Amniotic epithelial cell (primary cell): ENCODE measurements around the gene EVPL.

ENCODE experiments used
- DNase-seq: peaks from one replicate; pipeline ENCODE4 v3.0.0-alpha.2; 2010; ENCODE audit warnings: low read depth

The EVPL gene

DNA sequence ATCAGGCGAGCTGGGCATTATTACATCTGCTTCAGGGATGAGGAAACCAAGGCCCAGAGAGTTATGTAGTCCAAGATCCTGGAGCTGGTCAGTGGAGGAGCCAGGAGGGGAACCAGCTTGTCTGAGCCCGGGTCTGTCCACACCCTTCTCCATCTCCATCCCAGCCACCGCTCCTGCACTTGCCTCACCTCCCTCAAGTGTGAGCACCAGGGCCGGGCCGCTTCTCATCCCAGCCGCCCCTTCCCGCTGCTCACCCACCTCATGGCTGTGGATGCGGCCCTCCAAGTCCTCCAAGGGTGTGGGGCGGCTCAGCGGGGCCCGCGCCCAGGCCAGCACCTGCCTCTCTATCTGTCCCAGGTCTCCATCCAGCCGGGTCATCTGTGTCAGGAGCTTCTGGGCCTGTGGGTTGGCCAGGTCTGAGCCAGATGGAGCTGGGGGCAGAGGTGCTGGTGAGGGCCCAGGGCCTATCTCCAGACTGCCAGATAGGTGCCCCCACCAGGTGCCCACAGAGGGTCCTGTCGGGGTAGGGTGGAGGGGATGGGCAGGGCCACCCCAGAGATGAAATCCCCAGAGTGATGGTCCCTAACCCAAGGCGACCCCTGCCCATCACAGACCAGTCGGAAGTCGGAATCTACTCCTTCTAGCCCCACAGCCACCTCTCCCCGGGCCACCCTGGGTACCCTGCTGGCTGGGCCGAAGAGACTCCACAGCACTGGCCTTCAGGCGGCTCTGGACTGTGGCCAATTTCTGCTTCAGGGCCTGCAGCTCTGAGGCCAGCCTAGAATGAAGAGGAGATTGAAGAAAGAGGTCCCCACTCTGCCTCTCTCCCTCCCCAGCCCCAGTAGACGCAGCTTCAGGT lies 9.4 kb downstream of the EVPL start:
- no peak for DNase-seq

DNA sequence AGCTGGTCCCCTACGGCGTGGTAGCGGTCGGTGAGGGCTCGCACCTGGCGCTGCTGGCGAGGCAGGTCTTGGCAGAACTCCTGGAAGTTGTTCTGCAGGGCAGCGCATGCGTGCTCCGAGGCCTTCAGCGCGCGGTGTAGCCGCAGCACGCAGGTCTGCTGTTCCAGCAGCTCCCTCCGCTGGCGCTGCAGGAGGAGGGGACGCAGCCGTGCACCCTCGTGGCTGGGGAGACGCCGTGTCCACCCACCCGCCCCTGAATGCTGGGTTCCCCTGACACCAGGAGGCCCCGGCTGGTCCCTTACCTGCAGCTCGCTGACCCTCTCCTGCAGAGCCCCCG lies 12.2 kb downstream of the EVPL start:
- no peak for DNase-seq

DNA sequence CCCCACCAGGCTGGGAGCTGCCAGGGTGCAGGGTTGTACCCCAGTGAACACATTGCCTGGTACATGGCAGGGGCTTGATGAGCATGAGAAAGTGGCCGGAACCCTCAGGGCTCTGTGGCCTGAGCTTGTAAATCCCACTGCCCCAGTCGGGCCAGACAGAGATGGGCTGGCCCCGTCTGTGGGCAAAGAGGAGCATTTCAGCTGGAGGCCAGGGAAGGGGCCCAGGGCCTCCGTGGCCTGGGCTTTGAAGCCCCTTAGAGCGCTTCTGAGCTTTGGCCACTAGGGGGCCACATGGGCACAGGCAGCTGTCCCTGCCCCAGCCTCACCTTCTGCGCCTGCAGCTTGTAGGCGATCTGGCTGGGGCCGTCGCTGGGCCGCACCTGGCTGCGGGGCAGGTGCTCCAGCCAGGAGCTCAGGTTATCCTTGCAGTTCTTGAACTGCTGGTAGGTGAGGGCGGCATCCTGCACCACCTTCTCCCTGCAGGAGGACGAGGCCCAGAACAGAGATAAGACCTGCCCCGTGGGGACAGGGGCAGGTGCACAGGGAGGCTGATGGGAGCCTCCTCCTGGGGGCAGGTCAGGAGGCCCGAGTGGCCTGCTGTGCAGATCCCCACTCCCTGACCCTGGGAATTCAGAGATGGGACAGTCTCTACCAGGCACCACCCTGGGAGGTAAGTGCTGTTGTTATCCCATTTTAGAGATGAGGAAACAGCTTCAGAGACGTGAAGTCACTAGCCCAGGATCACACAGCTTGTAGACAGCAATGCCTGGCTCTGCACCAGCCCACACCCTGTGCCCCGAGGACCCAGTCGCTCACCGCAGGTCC lies 12.8 kb downstream of the EVPL start:
- peak; percentile 50 for DNase-seq

DNA sequence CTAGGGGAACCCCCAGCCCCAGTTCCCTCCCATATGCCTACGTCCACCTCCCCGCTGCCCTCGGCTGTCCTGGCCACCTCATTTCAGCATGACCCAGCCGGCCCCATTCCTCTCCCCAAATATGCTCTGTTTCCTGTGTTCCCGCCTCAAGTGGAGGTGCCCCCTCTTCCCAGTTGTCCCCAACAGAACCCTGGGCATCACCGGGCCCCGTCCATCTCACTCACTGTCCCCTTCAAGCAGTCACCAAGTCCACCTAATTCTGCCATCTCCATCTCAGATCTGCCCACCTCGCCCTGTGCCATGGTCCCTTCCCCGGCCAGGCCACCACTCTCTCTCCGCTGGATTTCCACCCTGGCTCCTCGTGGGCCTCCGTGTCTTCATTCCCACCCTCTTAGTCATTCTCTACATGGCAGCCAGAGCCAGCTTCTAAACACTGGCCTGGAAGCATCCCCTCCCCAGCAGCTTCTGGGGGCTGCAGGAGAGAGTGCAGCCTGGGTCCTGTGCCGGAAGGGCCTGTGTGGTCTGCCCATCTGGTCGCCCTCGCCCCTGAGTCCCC lies 13.7 kb downstream of the EVPL start:
- no peak for DNase-seq

DNA sequence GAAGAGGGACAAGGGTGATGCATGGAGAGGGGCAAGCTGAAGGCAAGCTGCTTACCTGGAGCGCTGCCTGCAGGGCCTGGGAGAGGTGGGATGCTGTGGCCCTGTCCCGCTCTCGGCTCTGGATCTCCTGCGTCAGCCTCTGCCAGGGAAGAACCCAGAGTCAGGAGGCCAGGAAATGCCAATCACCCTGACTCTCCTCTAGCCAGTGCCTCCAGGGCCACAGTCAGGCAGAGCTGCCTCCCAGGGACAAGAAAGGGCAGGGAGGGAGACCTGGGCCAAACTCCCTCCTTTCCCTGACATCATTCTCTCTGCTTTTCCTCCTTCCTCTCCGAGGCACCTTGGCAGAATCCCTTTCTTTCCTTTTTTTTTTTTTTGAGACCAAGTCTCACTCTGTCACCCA lies 15.2 kb downstream of the EVPL start:
- DNase-seq: no peak

DNA sequence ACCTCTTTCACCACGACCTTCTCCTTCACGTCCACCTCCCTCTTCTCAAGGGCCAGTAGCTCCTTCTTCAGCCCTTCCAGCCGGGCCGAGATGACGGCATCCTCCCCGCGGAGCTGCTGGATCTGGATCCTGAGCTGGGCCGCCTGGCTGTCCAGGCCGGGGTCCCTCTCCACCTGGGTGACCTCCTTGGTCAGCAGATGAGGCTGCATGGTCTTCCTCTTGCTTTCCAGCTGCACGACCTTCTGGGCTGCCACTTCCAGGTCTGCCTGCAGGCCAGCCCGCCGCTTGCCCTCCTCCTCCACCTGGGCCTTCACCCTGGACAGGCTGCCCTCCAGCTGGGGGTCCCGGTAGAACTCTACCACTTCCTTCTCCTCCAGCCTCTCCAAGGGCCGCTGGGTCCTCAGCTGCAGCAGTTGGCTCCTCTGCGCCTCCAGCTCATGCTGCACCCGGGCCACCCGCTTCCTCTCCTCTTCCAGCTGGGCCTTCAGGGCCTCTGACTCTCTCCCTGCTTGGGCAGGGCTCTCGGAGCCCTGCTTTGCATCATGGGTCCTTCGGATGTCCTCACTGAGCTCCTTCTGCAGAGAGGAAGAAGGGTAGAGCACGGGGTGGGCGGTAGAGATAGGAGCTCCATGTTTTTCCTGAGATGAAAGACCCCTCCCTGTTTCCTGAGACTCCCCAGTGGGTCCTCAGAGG lies 17.0 kb downstream of the EVPL start:
- no peak for DNase-seq

DNA sequence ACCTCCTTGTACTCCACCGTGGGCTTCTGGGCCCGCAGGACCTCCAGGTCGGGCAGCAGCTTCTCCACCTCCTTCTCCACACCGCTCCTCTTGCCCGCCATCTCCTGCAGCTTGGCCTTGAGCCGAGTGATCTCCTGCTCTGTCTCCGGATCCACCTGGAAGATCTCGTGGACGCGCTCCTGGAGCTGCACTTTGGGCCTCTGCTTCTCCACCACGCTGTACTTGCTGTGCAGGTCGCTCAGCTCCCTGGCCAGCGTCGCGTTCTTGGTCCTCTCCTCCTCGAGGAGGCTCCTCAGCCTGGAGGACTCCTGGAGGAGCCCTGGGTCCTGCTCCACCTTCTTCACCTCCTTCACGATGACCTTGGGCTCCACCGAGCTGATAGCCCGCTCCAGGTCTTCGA lies 17.7 kb downstream of the EVPL start:
- no peak for DNase-seq

DNA sequence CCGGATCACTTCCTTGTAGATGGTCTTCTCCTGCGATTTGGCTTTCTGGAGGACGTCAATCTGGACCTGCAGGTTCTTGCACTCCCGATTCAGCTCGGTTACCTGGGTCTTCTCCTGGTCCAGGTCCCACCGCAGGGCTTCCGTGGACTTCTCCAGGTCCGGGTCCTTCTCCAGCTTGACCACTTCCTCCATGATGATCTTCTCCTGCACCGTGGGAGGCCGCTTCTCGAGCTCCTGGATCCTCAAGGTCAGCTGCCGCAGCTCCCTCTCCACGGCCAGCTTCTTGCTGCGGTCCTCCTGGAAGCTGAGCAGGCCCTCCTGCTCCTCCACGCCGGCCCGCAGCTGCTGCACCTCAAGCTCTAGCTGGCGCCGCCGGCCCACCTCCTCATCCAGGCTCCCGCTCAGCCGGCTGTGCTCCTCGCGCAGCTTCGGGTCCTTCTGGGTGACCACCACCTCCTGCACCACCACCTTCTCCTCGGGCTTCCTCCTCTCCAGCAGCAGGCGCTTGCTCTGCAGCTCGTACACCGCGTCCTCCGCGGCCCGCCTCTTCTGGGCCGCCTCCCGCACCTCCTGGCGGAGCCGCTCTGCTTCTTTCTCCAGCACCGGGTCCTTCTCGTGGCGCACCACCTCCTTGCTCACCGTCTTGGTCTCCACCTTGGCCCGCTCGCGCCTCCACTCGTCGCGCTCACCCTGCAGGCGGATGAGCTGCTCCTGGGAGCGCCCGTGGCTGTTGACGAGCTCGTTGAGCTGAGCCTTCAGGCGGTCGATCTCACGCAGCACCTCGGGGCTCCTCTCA lies 18.3 kb downstream of the EVPL start:
- DNase-seq: no peak

DNA sequence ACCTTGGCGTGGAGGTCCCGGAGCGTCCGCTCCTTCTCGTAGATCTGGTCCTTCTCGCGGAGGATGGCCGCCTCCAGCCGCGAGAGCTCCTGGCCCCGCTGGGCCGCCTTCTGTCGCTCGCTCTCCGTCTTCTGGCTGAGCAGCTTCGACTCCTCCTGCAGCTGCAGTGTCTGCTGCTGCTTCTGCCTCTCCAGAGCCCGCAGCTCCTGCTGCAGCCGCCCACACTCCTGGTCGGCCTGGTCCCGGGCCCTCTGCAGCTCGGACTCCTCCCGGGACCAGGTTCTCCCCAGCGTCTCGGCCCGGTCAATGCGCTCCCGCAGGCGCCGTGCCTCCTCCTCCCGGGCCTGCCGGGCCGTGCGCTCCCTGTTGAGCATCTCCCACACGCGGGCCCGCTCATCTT lies 18.9 kb downstream of the EVPL start:
- DNase-seq: no peak

DNA sequence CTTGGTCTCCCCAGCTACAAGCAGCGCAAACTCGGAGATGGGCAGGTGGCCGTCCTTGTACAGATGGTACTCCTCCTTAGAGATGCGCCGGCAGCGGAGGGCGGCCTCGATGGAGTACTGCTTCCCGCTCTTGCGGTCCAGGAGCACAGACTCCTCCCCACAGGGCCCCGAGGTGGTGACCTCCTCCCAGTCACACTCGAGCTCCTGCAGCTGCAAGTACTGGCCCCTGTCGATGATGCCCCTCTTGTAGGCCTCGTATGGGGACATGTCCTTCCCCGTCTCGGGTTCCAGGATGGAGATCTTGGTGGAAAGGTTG lies 19.3 kb downstream of the EVPL start:
- no peak for DNase-seq

DNA sequence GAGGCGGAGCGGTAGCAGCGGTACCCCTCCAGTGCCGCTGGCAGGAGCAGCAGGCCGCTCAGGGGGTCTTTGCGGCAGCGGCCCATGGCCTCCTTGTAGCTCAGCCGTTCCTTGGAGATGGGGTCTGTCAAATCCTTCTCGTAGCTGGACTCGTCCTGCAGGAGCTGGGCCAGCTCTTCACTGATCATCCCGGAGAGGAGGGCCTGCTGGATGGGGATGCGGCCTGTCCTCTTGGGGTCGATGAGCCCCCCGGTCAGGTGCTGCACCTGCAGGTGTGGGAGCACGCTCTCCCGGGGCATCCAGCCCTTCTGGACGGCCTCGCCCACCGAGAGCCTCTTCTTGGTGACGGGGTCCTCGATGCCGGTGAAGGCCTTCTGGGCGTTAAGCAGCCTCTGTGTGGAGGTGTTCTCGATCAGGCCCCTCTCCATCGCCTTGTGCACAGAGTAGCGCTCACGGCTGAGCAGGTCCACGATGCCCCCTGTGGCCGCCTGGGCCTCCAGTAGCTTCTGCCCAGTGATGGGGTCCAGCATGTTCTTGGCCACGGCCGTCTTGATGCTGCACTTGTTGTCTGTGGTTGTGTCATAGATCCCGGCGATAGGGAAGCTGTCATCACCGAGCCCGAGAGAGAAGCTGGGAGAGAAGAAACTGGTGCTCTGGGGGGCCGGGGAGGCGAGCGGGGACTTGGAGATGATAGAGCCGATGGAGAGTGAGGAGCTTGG lies 19.8 kb downstream of the EVPL start:
- DNase-seq: no peak

DNA sequence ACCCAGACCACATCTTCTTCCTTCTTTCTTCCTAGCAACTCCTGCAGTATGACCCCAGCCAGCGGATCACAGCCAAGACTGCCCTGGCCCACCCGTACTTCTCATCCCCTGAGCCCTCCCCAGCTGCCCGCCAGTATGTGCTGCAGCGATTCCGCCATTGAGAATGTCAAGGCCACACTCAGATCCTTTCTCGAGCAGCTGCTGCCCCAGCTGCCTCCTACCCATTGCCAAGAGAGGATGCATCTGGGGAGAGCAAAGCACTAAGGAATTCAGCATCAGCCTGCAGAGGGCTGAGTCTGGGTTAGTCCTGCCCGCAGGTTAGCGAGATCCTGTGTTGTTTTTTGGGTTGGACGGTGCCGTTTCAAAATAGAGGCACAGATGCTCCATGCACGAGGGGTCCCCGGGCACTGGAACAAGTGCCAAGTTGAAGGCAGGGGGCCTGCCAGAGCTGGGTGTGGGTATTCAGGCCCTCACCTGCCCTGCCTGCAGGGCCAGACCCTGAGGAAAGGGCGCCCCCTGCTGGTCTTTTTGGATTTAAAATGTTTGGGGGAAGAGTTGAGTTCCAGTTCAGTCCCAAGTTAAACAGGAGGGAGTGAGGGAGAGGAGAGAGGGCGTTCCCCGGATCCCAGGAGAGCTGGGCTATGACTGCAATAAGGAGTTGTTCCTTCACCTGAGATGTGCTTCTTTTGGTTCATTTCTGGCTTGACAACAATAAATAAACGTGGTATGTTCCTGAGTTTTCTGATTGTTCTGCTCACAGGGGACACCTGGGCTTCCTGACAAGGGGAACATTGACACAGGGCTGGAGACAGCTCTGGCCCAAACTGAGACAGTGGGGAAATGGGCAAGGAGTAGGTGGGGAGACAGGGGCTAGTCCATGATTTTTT lies 21.6 kb downstream of the EVPL start:
- DNase-seq: peak; percentile 43

DNA sequence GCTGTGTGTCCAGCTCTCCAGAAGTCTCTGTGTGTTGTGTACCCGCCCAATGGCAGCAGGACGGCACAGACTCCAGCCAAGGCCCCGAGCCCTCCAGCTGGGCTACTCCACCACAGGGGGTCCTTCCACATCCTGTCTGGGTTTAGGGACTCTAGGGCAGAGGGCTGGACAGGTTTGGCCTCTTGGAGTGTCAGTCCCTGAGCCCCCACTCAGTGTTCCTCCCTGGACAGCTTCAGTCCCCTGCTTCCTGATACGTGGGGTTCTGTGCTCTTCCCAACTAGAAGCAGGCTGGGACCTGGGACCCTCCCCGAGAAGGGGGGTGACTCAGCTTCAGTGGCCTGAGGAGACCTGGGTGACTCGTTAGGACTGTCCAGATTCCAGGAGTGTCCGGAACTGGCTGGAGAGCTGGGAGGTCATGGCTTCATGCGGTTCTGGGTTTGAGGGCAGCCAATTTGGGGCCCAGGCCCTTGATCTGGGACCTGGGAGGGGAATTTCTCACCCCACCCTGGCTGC lies 22.3 kb downstream of the EVPL start:
- DNase-seq: no peak

DNA sequence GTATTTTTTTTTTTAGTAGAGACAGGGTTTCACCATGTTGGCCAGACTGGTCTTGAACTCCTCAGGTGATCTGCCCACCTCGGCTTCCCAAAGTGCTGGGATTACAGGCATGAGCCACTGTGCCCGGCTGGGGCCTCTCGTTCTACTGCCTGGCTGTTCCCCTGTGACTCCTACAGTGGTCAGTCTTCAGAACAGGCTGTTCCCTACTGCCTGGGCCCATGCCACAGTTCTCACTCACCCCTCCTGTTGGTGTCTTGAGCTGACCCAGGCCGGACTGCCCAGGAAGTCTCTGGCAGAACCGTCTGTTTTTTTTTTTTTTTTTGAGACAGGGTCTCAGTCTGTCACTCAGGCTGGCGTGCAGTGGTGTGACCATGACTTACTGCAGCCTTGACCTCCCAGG lies 23.2 kb downstream of the EVPL start:
- no peak for DNase-seq

DNA sequence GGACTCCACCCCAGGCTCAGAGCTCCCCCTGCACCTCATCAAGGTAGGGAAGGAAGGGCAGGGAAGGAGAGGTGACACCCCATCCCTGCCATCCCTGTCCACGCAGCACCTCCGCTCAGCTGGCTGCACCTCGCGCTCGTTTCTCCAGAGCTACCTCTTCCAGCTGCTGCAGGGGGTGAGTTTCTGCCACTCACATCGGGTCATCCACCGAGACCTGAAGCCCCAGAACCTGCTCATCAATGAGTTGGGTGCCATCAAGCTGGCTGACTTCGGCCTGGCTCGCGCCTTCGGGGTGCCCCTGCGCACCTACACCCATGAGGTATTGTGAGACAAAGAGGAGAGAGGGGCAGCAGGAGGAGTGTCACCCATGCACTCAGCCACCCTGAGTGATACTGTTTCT lies 25.0 kb downstream of the EVPL start:
- no peak for DNase-seq

DNA sequence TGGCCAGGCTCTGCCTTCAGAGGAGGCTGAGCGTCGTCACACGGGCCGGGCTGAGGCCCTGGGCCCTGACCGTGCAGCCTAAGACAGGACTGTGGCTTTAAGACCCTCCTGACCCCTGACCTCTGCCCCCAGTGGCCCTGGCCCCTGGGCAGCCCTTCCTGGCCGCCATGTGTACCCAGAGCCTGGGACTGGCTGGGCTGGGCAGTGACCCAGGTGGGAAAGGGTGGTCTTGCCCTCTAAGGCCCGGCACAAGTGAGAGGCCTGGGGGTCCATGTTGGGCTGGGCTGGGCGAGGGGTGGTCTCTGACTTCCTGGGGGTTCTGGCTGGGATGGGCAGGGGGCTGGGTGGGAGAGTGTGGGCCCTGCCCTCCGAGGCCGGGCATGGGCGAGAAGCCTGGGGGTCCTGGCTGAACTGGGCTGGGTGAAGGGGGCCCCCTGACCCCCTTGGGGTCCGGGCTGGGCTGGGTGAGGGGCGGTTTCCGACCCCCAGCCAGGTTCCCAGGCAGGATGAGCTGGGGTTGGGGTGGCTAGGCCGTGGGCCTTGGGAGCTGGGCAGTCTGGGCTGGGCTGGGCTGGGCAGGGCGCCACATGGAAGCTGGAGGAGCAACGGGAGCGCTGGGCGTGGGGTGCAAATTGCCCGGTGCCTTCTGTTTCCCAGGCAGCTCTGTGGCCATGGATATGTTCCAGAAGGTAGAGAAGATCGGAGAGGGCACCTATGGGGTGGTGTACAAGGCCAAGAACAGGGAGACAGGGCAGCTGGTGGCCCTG lies 26.2 kb downstream of the EVPL start, which contains the start of gene CDK3:
Gene CDK3 (plus strand): TSS at position 101 of the 767 bp plus-strand sequence. CDS start 571 bp downstream, at position 672.
- no peak for DNase-seq

DNA sequence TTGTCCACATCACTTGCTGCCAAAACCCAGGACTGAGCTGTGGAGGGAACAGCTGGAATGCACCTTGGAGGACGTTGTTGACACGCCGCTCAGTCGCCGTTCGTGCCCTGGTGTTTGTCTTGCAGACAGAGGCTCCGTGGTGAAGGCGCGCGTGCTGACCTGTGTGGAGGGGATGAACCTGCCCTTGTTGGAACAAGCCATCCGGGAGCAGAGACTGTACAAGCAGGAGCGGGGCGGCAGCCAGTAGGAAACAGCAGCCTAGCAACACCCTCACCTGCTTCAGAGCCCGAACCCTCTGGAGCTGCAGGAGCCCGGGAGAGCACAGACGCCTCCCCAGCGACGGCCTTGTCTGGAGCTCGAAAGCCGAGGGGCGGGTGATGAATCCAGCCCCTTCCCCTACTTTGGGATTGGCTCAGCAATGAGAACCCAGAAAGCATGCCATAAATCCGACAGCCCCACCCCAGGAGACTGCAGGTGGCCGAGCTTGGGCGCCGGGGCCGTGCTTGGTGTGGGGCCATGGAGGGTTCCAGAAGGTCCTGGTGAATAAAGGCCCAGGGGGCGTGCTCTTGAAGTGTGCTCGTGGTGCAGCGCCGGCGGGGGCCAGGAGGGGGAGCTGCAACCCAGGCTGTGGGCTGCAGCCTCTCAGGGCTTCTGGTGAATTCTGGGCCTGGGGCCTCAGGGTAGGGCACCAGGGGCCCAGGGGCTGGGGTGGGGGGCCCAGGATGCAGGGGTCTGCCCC lies 26.9 kb downstream of the EVPL start:
- DNase-seq: peak; percentile 11

DNA sequence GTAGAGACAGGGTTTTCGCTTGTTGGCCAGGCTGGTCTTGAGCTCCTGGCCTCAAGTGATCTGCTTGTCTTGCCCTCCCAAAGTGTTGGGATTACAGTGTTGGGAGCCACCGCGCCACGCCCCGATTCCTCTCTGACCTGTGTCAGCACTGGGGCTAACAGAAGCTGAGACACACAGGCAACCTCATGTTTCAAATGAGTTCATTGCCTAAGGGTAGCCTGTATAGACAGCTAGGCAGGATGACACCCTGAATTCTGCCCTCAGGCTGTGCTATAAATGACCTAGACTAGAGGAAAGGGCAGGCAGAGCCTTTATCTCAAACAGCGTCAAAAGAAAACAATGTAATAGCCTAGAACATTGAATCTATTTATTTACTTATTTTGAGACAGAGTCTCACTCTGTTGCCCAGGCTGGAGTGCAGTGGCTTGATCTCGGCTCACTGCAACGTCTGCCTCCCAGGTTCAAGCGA lies 28.7 kb downstream of the EVPL start:
- no peak for DNase-seq
